ENCODE measurements around the gene CASP3. TPM values are rescaled to one million over a fixed set of nuclear protein-coding genes. Genes with fewer than 3 reads are reported as not detected.

CASP3 gene
- total RNA-seq, 2 experiments from 2014 or later: 25.8 to 44.7 TPM

DNA sequence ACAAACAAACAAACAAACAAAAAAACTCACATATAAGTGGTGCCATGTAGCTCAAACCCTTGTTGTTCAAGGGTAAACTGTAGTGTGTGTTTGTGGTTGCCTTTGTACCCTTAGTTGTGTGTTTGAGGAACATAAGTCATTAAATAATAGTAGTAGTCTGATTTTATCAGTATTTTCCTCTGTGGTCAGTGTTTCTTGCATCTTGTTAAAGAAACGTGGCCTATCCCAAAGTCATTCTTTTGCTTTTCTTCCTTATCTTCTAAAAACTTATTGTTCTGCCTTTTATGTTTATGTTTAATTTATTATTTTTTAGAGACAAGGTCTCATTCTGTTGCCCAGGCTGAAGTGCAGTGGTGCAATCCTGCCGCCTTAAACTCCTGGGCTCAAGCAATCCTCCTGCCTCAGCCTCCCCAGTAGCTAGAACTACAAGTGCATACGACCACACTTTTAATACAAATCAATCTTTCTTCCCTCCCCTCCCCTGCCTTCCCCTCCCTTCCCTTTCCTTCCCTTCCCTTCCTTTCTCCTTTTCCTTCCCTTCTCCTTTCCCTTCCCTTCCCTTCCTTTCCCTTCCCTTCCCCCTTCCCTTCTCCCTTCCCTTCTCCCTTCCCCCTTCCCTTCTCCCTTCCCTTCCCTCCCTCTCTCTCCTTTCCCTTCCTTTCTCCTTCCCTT is 26.7 kb upstream of the CASP3 start:
- CTCF ChIA-PET (ENCODE audit: unreplicated experiment): no interaction called here
- no peak for DNase-seq (ENCODE audit: low spot score)
- POLR2A ChIA-PET: interaction anchor here (0.6 kb wide), 1 partner anchor 98 kb away, joined by 4 read pairs; no protein-coding TSS in a partner anchor
- intact Hi-C loops (cut with micrococcal nuclease; ENCODE audit: unreplicated experiment): no loop called here
- H3K9me3 ChIP-seq (ENCODE audit: low read length): no peaks in the 10 kb centered on the region
- H3K27ac ChIP-seq (ENCODE audit: low read depth, low read length, poor library complexity, severe bottlenecking): no peak overlapping the region
- H3K4me2 ChIP-seq (ENCODE audit: low read length): no peak overlapping the region
- no peaks in the 10 kb centered on the region for H3K4me1 ChIP-seq (ENCODE audit: insufficient read depth, low read length, poor library complexity, severe bottlenecking)
- no peaks in the 10 kb centered on the region for H3K9me2 ChIP-seq (ENCODE audit: insufficient read depth, low read length)
- no peak for TF ChIP-seq CTCF (conservative IDR thresholded peaks at IDR 0.05; ENCODE audit: low read length)
- no TSS peak for BruUV-seq (replicated peaks)
- H2AFZ ChIP-seq (ENCODE audit: low read length): no peak overlapping the region
- H4K20me1 ChIP-seq (ENCODE audit: insufficient read depth, low read length): no peaks in the 10 kb centered on the region
- H3K36me3 ChIP-seq (ENCODE audit: insufficient read depth, low read length): no peaks in the 10 kb centered on the region; the same call in 1 of the 2 replicates
- H3K79me2 ChIP-seq (ENCODE audit: insufficient read depth, low read depth, low read length): no peaks in the 10 kb centered on the region
- H3K4me3 ChIP-seq (ENCODE audit: low read depth, low read length, poor library complexity, severe bottlenecking): no peak overlapping the region

DNA sequence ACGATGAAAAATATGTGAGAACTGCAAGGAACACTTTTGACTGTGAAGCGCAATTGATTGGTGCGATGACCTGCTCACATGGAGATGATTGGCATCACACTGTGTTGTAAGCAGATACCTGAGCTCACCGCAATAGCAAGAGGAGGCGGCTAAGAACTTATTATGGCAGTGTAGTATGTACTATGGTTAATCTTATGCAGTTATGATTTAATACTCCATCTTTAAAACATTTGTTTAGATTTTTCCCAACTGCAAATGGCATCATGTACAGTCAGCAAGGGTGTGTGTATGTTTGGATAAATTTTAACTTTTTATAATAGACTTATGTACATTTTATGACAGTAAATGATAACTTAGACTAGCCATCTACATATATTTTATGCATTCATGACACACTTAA is 25.8 kb upstream of the CASP3 start:
- Histone ChIP-seq H3K4me2 (ENCODE audit: low read length) (no peak overlapping the region), H3K36me3 (ENCODE audit: insufficient read depth, low read length) (no peaks in the 10 kb centered on the region; the same call in 1 of the 2 replicates), H3K79me2 (ENCODE audit: insufficient read depth, low read depth, low read length) (no peaks in the 10 kb centered on the region), H3K9me3 (ENCODE audit: low read length) (no peaks in the 10 kb centered on the region), H4K20me1 (ENCODE audit: insufficient read depth, low read length) (no peaks in the 10 kb centered on the region), H3K9me2 (ENCODE audit: insufficient read depth, low read length) (no peaks in the 10 kb centered on the region), H2AFZ (ENCODE audit: low read length) (no peak overlapping the region), H3K4me1 (ENCODE audit: insufficient read depth, low read length, poor library complexity, severe bottlenecking) (no peaks in the 10 kb centered on the region), H3K27ac (ENCODE audit: low read depth, low read length, poor library complexity, severe bottlenecking) (no peak overlapping the region), H3K4me3 (ENCODE audit: low read depth, low read length, poor library complexity, severe bottlenecking) (no peak overlapping the region)
- no peak for DNase-seq (ENCODE audit: low spot score)
- TF ChIP-seq EZH2phosphoT487 (IDR thresholded peaks at IDR 0.05; ENCODE audit: borderline replicate concordance, low read depth, low read length) (no peak), CTCF (conservative IDR thresholded peaks at IDR 0.05; ENCODE audit: low read length) (no peak)
- intact Hi-C loops (cut with micrococcal nuclease; ENCODE audit: unreplicated experiment): no loop called here
- ChIA-PET POLR2A (interaction anchor here (0.6 to 0.9 kb wide), 3 partner anchors 8 to 99 kb away, joined by 3 to 4 read pairs (median 4); no protein-coding TSS in a partner anchor), CTCF (ENCODE audit: unreplicated experiment) (no interaction called here)
- no TSS peak for BruUV-seq (replicated peaks)

- CTCF ChIA-PET (ENCODE audit: unreplicated experiment): no interaction called here
- H2AFZ ChIP-seq (ENCODE audit: low read length): no peak overlapping the region
- H3K79me2 ChIP-seq (ENCODE audit: insufficient read depth, low read depth, low read length): no peaks in the 10 kb centered on the region
- no peaks in the 10 kb centered on the region for H3K4me1 ChIP-seq (ENCODE audit: insufficient read depth, low read length, poor library complexity, severe bottlenecking)
- POLR2A ChIA-PET: interaction anchor here (0.6 to 0.9 kb wide), 2 partner anchors 34 to 304 kb away, joined by 3 to 4 read pairs; no protein-coding TSS in a partner anchor
- intact Hi-C loops (cut with micrococcal nuclease; ENCODE audit: unreplicated experiment): no loop called here
- no peak overlapping the region for H3K4me2 ChIP-seq (ENCODE audit: low read length)
- H3K4me3 ChIP-seq (ENCODE audit: low read depth, low read length, poor library complexity, severe bottlenecking): no peak overlapping the region
- H4K20me1 ChIP-seq (ENCODE audit: insufficient read depth, low read length): no peaks in the 10 kb centered on the region
- no peaks in the 10 kb centered on the region for H3K9me3 ChIP-seq (ENCODE audit: low read length)
- H3K36me3 ChIP-seq (ENCODE audit: insufficient read depth, low read length): no peaks in the 10 kb centered on the region; the same call in 1 of the 2 replicates
- DNase-seq (ENCODE audit: low spot score): no peak
- no TSS peak for BruUV-seq (replicated peaks)
- no peak overlapping the region for H3K27ac ChIP-seq (ENCODE audit: low read depth, low read length, poor library complexity, severe bottlenecking)
- TF ChIP-seq CTCF (conservative IDR thresholded peaks at IDR 0.05; ENCODE audit: low read length): no peak
- no peak for TF ChIP-seq EZH2phosphoT487 (IDR thresholded peaks at IDR 0.05; ENCODE audit: borderline replicate concordance, low read depth, low read length)
- no peaks in the 10 kb centered on the region for H3K9me2 ChIP-seq (ENCODE audit: insufficient read depth, low read length)
These were observed 24.8 kb upstream of the CASP3 start for GRCh38 chr4:184674011-184674410.
